ENCODE data around the gene UGDH. TPM values are rescaled to one million over a fixed set of nuclear protein-coding genes. Genes with fewer than 3 reads are reported as not detected.

The UGDH gene
- 171 to 295 TPM (median 189 TPM) in 5 replicates for total RNA-seq (2022; extraction: Qiagen RNA extraction)

DNA sequence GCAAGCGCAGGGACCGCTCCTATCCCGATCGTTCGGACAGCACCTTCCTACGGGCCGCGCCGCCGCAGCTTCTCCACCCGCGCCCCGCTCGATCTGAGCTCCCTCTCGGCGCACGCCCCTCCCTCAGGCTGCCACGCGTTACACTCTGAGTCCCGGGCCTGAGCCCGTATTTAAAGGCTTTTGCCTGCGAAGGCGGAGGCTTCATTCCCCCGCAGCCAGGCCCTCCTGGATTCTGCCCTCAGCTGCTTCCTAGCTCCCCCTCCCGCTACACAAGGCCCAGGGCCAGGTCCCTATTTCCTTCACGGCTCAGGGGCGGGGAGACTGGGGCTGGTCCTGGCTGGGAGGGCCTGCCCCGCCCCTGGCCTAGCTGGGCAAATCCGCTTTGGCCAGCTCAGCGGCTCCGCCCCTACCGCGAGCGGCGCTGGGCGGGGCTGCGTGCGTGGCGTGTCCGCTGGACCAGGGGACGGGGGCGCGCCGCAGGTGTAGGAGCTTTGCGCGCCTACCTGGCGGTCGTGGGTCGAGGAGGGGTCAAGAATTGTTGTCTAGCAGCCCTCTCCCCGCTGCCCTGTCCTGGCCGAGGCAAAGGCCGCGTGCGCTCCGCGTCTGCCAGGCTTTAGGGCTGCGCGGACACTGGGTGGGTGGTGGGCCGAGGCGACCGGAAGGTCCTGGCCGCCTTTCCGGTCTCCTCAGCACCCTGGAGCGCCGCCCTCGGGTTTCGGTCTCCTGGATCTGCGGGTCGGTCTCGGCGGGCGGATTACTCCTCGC lies at the start of gene UGDH:
TSS of gene UGDH (minus strand) at position 144 of the 765 bp plus-strand sequence. CDS start 5,927 bp downstream, outside the sequence.

DNA sequence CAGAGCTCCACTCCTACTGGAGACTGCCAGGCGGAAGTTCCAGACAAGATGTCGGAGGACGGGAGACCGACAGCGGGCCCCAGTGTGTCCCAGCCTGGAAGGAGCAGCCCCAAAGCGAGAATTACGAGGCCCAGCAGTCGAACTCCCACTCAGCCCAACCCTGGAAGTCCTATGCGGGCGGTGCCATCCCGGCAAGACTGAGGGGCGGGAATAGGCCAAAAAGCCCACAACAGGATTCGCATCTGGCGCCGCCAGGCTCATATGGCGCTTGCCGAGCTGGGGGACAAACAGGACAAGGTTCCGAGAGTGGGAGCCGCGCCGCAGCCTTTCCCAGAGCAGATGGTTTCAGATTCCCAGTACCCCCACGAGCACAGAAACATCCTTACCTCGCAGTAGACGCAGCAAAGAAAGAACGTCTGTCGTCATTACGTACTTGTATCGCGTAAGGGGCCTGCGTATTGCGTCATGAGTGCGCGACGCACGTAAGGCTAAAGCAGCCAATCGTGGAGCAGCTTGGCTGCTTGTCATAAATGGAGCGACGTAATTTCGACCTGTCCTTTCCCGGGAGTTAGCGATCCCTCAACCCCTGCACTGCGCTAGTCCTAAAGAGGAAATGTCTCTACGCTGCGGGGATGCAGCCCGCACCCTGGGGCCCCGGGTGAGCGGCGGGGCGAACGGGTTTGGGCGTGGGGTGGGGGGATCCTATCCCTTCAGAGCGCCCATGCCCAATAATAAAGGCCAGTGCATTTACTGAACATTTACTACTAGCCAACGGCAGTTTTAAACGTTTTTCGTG lies 68.5 kb downstream of the UGDH start, which contains the start of the genes LIAS and RPL9:
TSS of gene LIAS (plus strand) at position 552 of the 796 bp plus-strand sequence. CDS start at position 614, 62 bp downstream.
TSS of gene RPL9 (minus strand) at position 418 of the 796 bp plus-strand sequence. CDS start 483 bp downstream, outside the sequence.

Other genes starting within 250 kb of the UGDH start
- 16.3 to 26.1 TPM (median 17.9 TPM) in 5 replicates for gene RFC1, start 161.1 kb downstream of the UGDH start, total RNA-seq (2022; extraction: Qiagen RNA extraction)
- gene KLB, start 120.5 kb downstream of the UGDH start, total RNA-seq (2022; extraction: Qiagen RNA extraction), result 0.05 to 0.16 TPM (median 0.12 TPM) in 5 replicates
- gene RPL9, start 68.5 kb downstream of the UGDH start, total RNA-seq (2022; extraction: Qiagen RNA extraction), result 873 to 1,628 TPM (median 915 TPM) in 5 replicates
- gene LIAS, start 68.4 kb downstream of the UGDH start, total RNA-seq (2022; extraction: Qiagen RNA extraction), result 9.1 to 12.1 TPM (median 10.6 TPM) in 5 replicates
- 12.9 to 17.9 TPM (median 15.1 TPM) in 5 replicates for gene SMIM14, start 111.4 kb upstream of the UGDH start, total RNA-seq (2022; extraction: Qiagen RNA extraction)
- 60.5 to 80.5 TPM (median 77.6 TPM) in 5 replicates for gene UBE2K, start 170.7 kb upstream of the UGDH start, total RNA-seq (2022; extraction: Qiagen RNA extraction)